HCT116 (cell line): ENCODE data around the gene TAF1D. TPM values are rescaled to one million over a fixed set of nuclear protein-coding genes. Genes with fewer than 3 reads are reported as not detected.

Experiments
- ATAC-seq: fragments of 200-7000 bp; cut with Tn5 transposase; 2 replicates; pipeline ENCODE4 v1.9.1; 2020; ENCODE audit warnings: mild to moderate bottlenecking, moderate library complexity
- BruUV-seq: library from RNA; stranded (reverse); fragments of 400-500 nt; replicated peaks from 2 replicates; lab custom pipeline; 2021; lab: Mats Ljungman, UMichigan
- CTCF ChIA-PET: fragments of 300-600 bp; sonication (Branson Sonifier 250); formaldehyde crosslinking; loops from one replicate; lab custom pipeline; 2021; ENCODE audit warnings: antibody characterized with exemption; lab: Charles Lee
- POLR2A ChIA-PET: fragments of 300-600, 350-600 bp; sonication (Branson Sonifier 250); formaldehyde crosslinking; loops from one replicate; lab custom pipeline; 2021; ENCODE audit warnings: antibody characterized with exemption; lab: Charles Lee
- RAD21 ChIA-PET, 2 experiments: fragments of 300-600 bp; sonication (Branson Sonifier 250); formaldehyde crosslinking; loops; one replicate each; lab custom pipeline; 2023; ENCODE audit warnings: low total read pairs in 2 of 2; ENCODE audit not compliant: uncharacterized antibody in 2 of 2, unreplicated experiment in 2 of 2, low non-redundant PET in 1 of 2; lab: Charles Lee
- DNase-seq: peaks from one replicate; pipeline ENCODE4 v3.0.0-alpha.2; 2010; ENCODE audit warnings: low read depth, low spot score
- H2AFZ ChIP-seq: fragments of 200-600 bp; shearing (Covaris generic), sonication (generic); 2 replicates; pipeline ENCODE4 v1.6.1; 2017; ENCODE audit warnings: low read depth, mixed run types, mixed read lengths, antibody characterized with exemption, low read length; ENCODE audit not compliant: poor library complexity, severe bottlenecking
- H3K27ac ChIP-seq: 2 replicates; pipeline ENCODE4 v1.5.1; 2012; ENCODE audit warnings: low read depth, low read length
- H3K27me3 ChIP-seq: fragments of 200-600 bp; sonication (generic); 2 replicates; pipeline ENCODE4 v1.6.1; 2016; ENCODE audit warnings: mixed run types, low read length, mixed read lengths; ENCODE audit not compliant: insufficient read depth
- H3K36me3 ChIP-seq, 2 experiments: fragments of 200-500 bp in 1 of 2; fragments of 200-600 bp in 1 of 2; sonication (Bioruptor generic) in 1 of 2; sonication (generic) in 1 of 2; 2 replicates each; pipeline versions ENCODE4 v1.5.1 to v1.6.1; 2014 to 2016; ENCODE audit warnings: low read length in 2 of 2, inconsistent platforms in 1 of 2, mixed read lengths in 1 of 2, mixed run types in 1 of 2; ENCODE audit not compliant: insufficient read depth in 2 of 2, control insufficient read depth in 1 of 2
- H3K4me1 ChIP-seq, 2 experiments: fragments of 200-600 bp in 1 of 2; sonication (generic) in 1 of 2; 2 replicates each; pipeline versions ENCODE4 v1.5.1 to v1.6.1; 2012 to 2017; ENCODE audit warnings: low read length in 2 of 2, inconsistent platforms in 1 of 2, mild to moderate bottlenecking in 1 of 2, mixed read lengths in 1 of 2, mixed run types in 1 of 2, moderate library complexity in 1 of 2; ENCODE audit not compliant: insufficient read depth in 2 of 2, control insufficient read depth in 1 of 2
- H3K4me2 ChIP-seq: fragments of 200-600 bp; sonication (generic); 2 replicates; pipeline ENCODE4 v1.6.1; 2017; ENCODE audit warnings: mixed run types, low read length, mixed read lengths
- H3K4me3 ChIP-seq, 2 experiments: fragments of 200-600 bp in 1 of 2; sonication (generic) in 1 of 2; replicated peaks in 1 of 2; 2 replicates each; pipeline ENCODE4 v1.5.1; 2011 to 2016; ENCODE audit warnings: low read length in 2 of 2, control low read depth in 1 of 2, low read depth in 1 of 2, mild to moderate bottlenecking in 1 of 2, mixed read lengths in 1 of 2, mixed run types in 1 of 2
- H3K79me2 ChIP-seq: fragments of 200-600 bp; sonication (generic); 2 replicates; pipeline ENCODE4 v1.6.1; 2017; ENCODE audit warnings: mild to moderate bottlenecking, mixed run types, low read length, moderate library complexity, mixed read lengths; ENCODE audit not compliant: insufficient read depth
- H3K9ac ChIP-seq: fragments of 200-600 bp; sonication (generic); 2 replicates; pipeline ENCODE4 v1.6.1; 2016; ENCODE audit warnings: low read length, mixed read lengths
- H3K9me2 ChIP-seq: fragments of 200-600 bp; sonication (generic), shearing (Covaris generic); 2 replicates; pipeline ENCODE4 v1.6.1; 2017; ENCODE audit warnings: mixed run types, mild to moderate bottlenecking, moderate library complexity; ENCODE audit not compliant: insufficient read depth
- H3K9me3 ChIP-seq, 2 experiments: fragments of 200-500 bp in 1 of 2; fragments of 200-600 bp in 1 of 2; sonication (Bioruptor generic) in 1 of 2; sonication (generic) in 1 of 2; 2 replicates each; pipeline ENCODE4 v1.6.1; 2014 to 2017; ENCODE audit warnings: low read length in 2 of 2, mixed read lengths in 2 of 2, inconsistent platforms in 1 of 2, low read depth in 1 of 2, mild to moderate bottlenecking in 1 of 2, mixed run types in 1 of 2, moderate library complexity in 1 of 2; ENCODE audit not compliant: control insufficient read depth in 1 of 2, insufficient read depth in 1 of 2
- H4K20me1 ChIP-seq: fragments of 200-600 bp; sonication (generic), shearing (Covaris generic); 2 replicates; pipeline ENCODE4 v1.6.1; 2017; ENCODE audit warnings: mixed run types, mild to moderate bottlenecking, moderate library complexity; ENCODE audit not compliant: insufficient read depth
- ATF3 ChIP-seq: IDR thresholded peaks from 2 replicates; pipeline ENCODE4 v1.6.1; 2012
- CBX3 ChIP-seq: IDR thresholded peaks from 2 replicates; pipeline ENCODE4 v1.6.1; 2012; ENCODE audit warnings: low read depth
- CTCF ChIP-seq, 3 experiments: fragments of 200-600 bp in 1 of 3; sonication (generic) in 1 of 3; IDR thresholded peaks in 2 of 3; conservative IDR thresholded peaks in 1 of 3; 2 replicates each; pipeline ENCODE4 v1.5.1; 2012 to 2017; ENCODE audit warnings: low read depth in 2 of 3, low read length in 2 of 3, antibody characterized with exemption in 1 of 3, borderline replicate concordance in 1 of 3, control low read depth in 1 of 3, mild to moderate bottlenecking in 1 of 3, mixed read lengths in 1 of 3, mixed run types in 1 of 3, moderate library complexity in 1 of 3; ENCODE audit not compliant: insufficient read depth in 1 of 3
- EGR1 ChIP-seq: IDR thresholded peaks from 2 replicates; pipeline ENCODE4 v1.6.1; 2012; ENCODE audit warnings: low read depth
- ELF1 ChIP-seq: IDR thresholded peaks from 2 replicates; pipeline ENCODE4 v1.6.1; 2012; ENCODE audit warnings: low read depth, borderline replicate concordance
- FOSL1 ChIP-seq: IDR thresholded peaks from 2 replicates; pipeline ENCODE4 v1.6.1; 2012; ENCODE audit warnings: low read depth
- JUND ChIP-seq: IDR thresholded peaks from 2 replicates; pipeline ENCODE4 v1.6.1; 2012
- MAX ChIP-seq: IDR thresholded peaks from 2 replicates; pipeline ENCODE4 v1.6.1; 2012
- POLR2AphosphoS5 ChIP-seq: IDR thresholded peaks from 2 replicates; pipeline ENCODE4 v1.6.1; 2011; ENCODE audit warnings: mild to moderate bottlenecking, low read depth, low read length, moderate library complexity
- RAD21 ChIP-seq: IDR thresholded peaks from 2 replicates; pipeline ENCODE4 v1.6.1; 2012; ENCODE audit warnings: low read depth, mild to moderate bottlenecking
- REST ChIP-seq: IDR thresholded peaks from 2 replicates; pipeline ENCODE4 v1.6.1; 2012; ENCODE audit warnings: low read depth
- YY1 ChIP-seq: IDR thresholded peaks from 2 replicates; pipeline ENCODE4 v1.6.1; 2011; ENCODE audit warnings: low read length, low read depth, moderate library complexity, mild to moderate bottlenecking; ENCODE audit not compliant: insufficient replicate concordance; ENCODE audit errors: extremely low read depth
- ZBTB33 ChIP-seq: IDR thresholded peaks from 2 replicates; pipeline ENCODE4 v1.6.1; 2011; ENCODE audit warnings: mild to moderate bottlenecking, low read length, moderate library complexity; ENCODE audit not compliant: insufficient replicate concordance; ENCODE audit errors: extremely low read depth
- ZFX ChIP-seq: fragments of 450-650 bp; IDR thresholded peaks from 2 replicates; pipeline ENCODE4 v1.6.1; 2017
- intact Hi-C: fragments of 100-400 bp; cut with micrococcal nuclease; formaldehyde crosslinking; loops from 2 replicates; pipeline ENCODE4 v1.10.0; 2022
- total RNA-seq: library from RNA; stranded (reverse); gene quantifications from one replicate; pipeline ENCODE4 v1.2.1, GENCODE V29; 2021; ENCODE audit not compliant: unreplicated experiment

TAF1D gene
- total RNA-seq, 1 experiment from 2014 or later: 267 TPM

GRCh38 chr11:93729129-93729616, 12.1 kb downstream of the TAF1D start:
- Histone ChIP-seq H3K4me2 (no peak overlapping the region), H3K9me3 (no peaks in the 10 kb centered on the region), H3K27me3 (no peaks in the 10 kb centered on the region), H4K20me1 (peaks cover 57% of the 10 kb centered on the region), H3K79me2 (peaks cover 30% of the 10 kb centered on the region), H3K4me1 (no peaks in the 10 kb centered on the region), H3K4me3 (no peak overlapping the region), H3K27ac (no peak overlapping the region; the same call in 1 of the 2 replicates), H2AFZ (no peak overlapping the region), H3K36me3 (peaks cover 54 to 66% of the 10 kb centered on the region in 2 experiments), H3K9ac (no peak overlapping the region), H3K9me2 (no peaks in the 10 kb centered on the region)
- TF ChIP-seq CBX3: no peak
- TF ChIP-seq JUND: peak; percentile 43
- no peak for TF ChIP-seq REST
- peak; percentile 55; the same call in 1 of the 2 replicates for TF ChIP-seq POLR2AphosphoS5
- TF ChIP-seq FOSL1: no peak
- TF ChIP-seq CTCF (IDR thresholded peaks at IDR 0.05 in 2 of 3, conservative IDR thresholded peaks at IDR 0.05 in 1 of 3; ENCODE audit: borderline replicate concordance in 1 of 3, insufficient read depth in 1 of 3, low read depth in 2 of 3, low read length in 2 of 3): no peak
- TF ChIP-seq EGR1: no peak
- TF ChIP-seq ZFX: no peak
- no peak for TF ChIP-seq ZBTB33
- no peak for TF ChIP-seq ELF1
- no peak for TF ChIP-seq MAX
- no peak for TF ChIP-seq ATF3
- no peak for TF ChIP-seq YY1
- no peak for TF ChIP-seq RAD21
- DNase-seq (no peak), ATAC-seq (peak; percentile 54)
- BruUV-seq: no TSS peak
- POLR2A ChIA-PET: interaction anchor here (0.7 to 4.9 kb wide), 3 partner anchors 8 to 12 kb away, joined by 3 to 43 read pairs (median 5); partner anchors contain the start of genes C11orf54 and TAF1D
- CTCF ChIA-PET: no interaction called here
- intact Hi-C loops: loop anchor here (10.0 kb wide), 1 partner anchor 494 kb away; no protein-coding TSS in a partner anchor
- RAD21 ChIA-PET: no interaction called here
